GM18519 (cell line): ENCODE results near the gene SPTAN1.
A peak's percentile ranks its signal among the peaks of the same experiment; 100 is the strongest.
"Not testable (repeated sequence)": the region's sequence is repeated elsewhere in the genome, so short reads cannot be mapped to it uniquely, and the experiment has no call there.

Source experiments
- ATAC-seq: cut with Tn5 transposase; IDR thresholded peaks from one replicate; pipeline ENCODE4 v1.9.1; 2021; ENCODE audit warnings: mild to moderate bottlenecking, moderate library complexity; ENCODE audit not compliant: unreplicated experiment, low FRiP score

SPTAN1 gene

GRCh38 chr9:128654481-128654880, 102.1 kb downstream of the SPTAN1 start:
- no peak for ATAC-seq

- ATAC-seq = peak; percentile 49
These were observed 104.3 kb downstream of the SPTAN1 start, which contains the start of gene DYNC2I2 for GRCh38 chr9:128656416-128657343. Gene DYNC2I2, minus strand, starts transcription at chr9:128656847. Its CDS starts 121 bp downstream, at chr9:128656726.

- no peak for ATAC-seq
These were observed 104.9 kb downstream of the SPTAN1 start for GRCh38 chr9:128657344-128657704.

GRCh38 chr9:128657796-128658195, 105.4 kb downstream of the SPTAN1 start:
- no peak for ATAC-seq

GRCh38 chr9:128666481-128666941, 114.1 kb downstream of the SPTAN1 start:
- ATAC-seq = not testable (repeated sequence)

- no peak for ATAC-seq
These were observed 117.4 kb downstream of the SPTAN1 start for GRCh38 chr9:128669786-128670185.

- ATAC-seq = no peak
These were observed 123.0 kb downstream of the SPTAN1 start for GRCh38 chr9:128675382-128675781.

- ATAC-seq = no peak
These were observed 125.4 kb downstream of the SPTAN1 start for GRCh38 chr9:128677794-128678193.
